K562 (cell line): ENCODE results near the gene ZNF350. TPM values are rescaled to one million over a fixed set of nuclear protein-coding genes. Genes with fewer than 3 reads are reported as not detected.

Source experiments
- ATAC-seq: fragments of 200-7000 bp; cut with Tn5 transposase; 3 replicates; pipeline ENCODE4 v1.9.1; 2020; ENCODE audit warnings: moderate library complexity
- BruUV-seq: library from RNA; stranded (reverse); fragments of 400-500 nt; replicated peaks from 2 replicates; lab custom pipeline; 2021; lab: Mats Ljungman, UMichigan
- CTCF ChIA-PET: fragments of 300-600 bp; formaldehyde crosslinking; extraction: SDS; loops from one replicate; lab custom pipeline; 2021; ENCODE audit warnings: low intra/inter-chr PET ratio; lab: Yijun Ruan, JAX
- POLR2A ChIA-PET: fragments of 300-600, 350-650 bp; sonication (Branson Sonifier 250); formaldehyde crosslinking; extraction: SDS; loops from one replicate; lab custom pipeline; 2021; ENCODE audit warnings: antibody characterized with exemption, inconsistent platforms; lab: Yijun Ruan, JAX
- DNase-seq, 4 experiments: peaks; one replicate each; pipeline versions ENCODE4 v3.0.0 to v3.0.0-alpha.2; 2011 to 2018; ENCODE audit warnings: low spot score in 3 of 4, mixed read lengths in 3 of 4; ENCODE audit errors: extremely low read depth in 1 of 4
- FAIRE-seq: peaks from 2 replicates; lab custom pipeline; 2011; peaks lifted over from hg19 to GRCh38; lab: Jason Lieb, UNC
- H2AFZ ChIP-seq: 2 replicates; pipeline ENCODE4 v1.6.0; 2011; ENCODE audit warnings: low read depth, low read length, control low read depth, inconsistent platforms
- H3K27ac ChIP-seq: fragments of 200-600 bp; 3 replicates; pipeline ENCODE4 v1.8.0; 2011; ENCODE audit warnings: low read depth, mild to moderate bottlenecking, control low read depth, inconsistent platforms, low read length, moderate library complexity, mixed read lengths; ENCODE audit errors: extremely low read depth
- H3K27me3 ChIP-seq, 2 experiments: fragments of 300-600 bp in 1 of 2; 2 replicates in 1 of 2; 3 replicates in 1 of 2; pipeline versions ENCODE4 v1.6.0 to v1.8.0; 2011; ENCODE audit warnings: inconsistent platforms in 2 of 2, low read length in 2 of 2, mild to moderate bottlenecking in 1 of 2, mixed read lengths in 1 of 2, moderate library complexity in 1 of 2; ENCODE audit not compliant: control insufficient read depth in 2 of 2, insufficient read depth in 2 of 2
- H3K36me3 ChIP-seq: fragments of 300-600 bp; 3 replicates; pipeline ENCODE4 v1.8.0; 2011; ENCODE audit warnings: mild to moderate bottlenecking, low read length, inconsistent platforms; ENCODE audit not compliant: control insufficient read depth, insufficient read depth
- H3K4me1 ChIP-seq, 2 experiments: fragments of 200-600 bp in 1 of 2; replicated peaks in 1 of 2; 2 replicates in 1 of 2; 3 replicates in 1 of 2; pipeline versions ENCODE4 v1.5.1 to v1.8.0; 2011; ENCODE audit warnings: inconsistent platforms in 2 of 2, low read length in 2 of 2, mild to moderate bottlenecking in 1 of 2, mixed read lengths in 1 of 2, moderate library complexity in 1 of 2; ENCODE audit not compliant: control insufficient read depth in 2 of 2, insufficient read depth in 2 of 2
- H3K4me2 ChIP-seq: 2 replicates; pipeline ENCODE4 v1.6.1; 2011; ENCODE audit warnings: low read length, control low read depth, inconsistent platforms, mixed read lengths; ENCODE audit not compliant: insufficient read depth
- H3K4me3 ChIP-seq: fragments of 200-600 bp; sonication (generic), shearing (Covaris generic); 2 replicates; pipeline ENCODE4 v1.5.1; 2016; ENCODE audit warnings: control low read depth, inconsistent platforms
- H3K79me2 ChIP-seq: fragments of 200-600 bp; 3 replicates; pipeline ENCODE4 v1.8.0; 2011; ENCODE audit warnings: low read length, inconsistent platforms; ENCODE audit not compliant: control insufficient read depth, insufficient read depth
- H3K9ac ChIP-seq, 2 experiments: 2 replicates each; pipeline versions ENCODE4 v1.6.0 to v1.6.1; 2011; ENCODE audit warnings: low read depth in 2 of 2, low read length in 2 of 2, control low read depth in 1 of 2, inconsistent platforms in 1 of 2, mild to moderate bottlenecking in 1 of 2, mixed read lengths in 1 of 2; ENCODE audit not compliant: insufficient read depth in 1 of 2
- H3K9me1 ChIP-seq: one replicate; pipeline ENCODE4 v1.6.0; 2011; ENCODE audit warnings: inconsistent platforms, mild to moderate bottlenecking, low read length, moderate library complexity; ENCODE audit not compliant: control insufficient read depth, insufficient read depth
- H3K9me3 ChIP-seq: replicated peaks from 2 replicates; pipeline ENCODE4 v1.5.1; 2011; ENCODE audit warnings: low read depth, low read length, inconsistent platforms; ENCODE audit not compliant: control insufficient read depth, insufficient read depth
- H4K20me1 ChIP-seq: replicated peaks from 2 replicates; pipeline ENCODE4 v1.6.1; 2011; ENCODE audit warnings: low read length, inconsistent platforms, mixed read lengths; ENCODE audit not compliant: control insufficient read depth, insufficient read depth
- C11orf30 ChIP-seq: fragments of 450-650 bp; IDR thresholded peaks from 2 replicates; pipeline ENCODE4 v1.6.1; 2016; ENCODE audit warnings: low read depth, mild to moderate bottlenecking
- CBX8 ChIP-seq: fragments of 200-600 bp; sonication (generic); IDR thresholded peaks from 2 replicates; pipeline ENCODE4 v1.6.1; 2012; ENCODE audit warnings: borderline replicate concordance, mixed run types, low read depth, mild to moderate bottlenecking, moderate library complexity, mixed read lengths, low read length, control low read depth, inconsistent platforms; ENCODE audit not compliant: poor library complexity, severe bottlenecking; ENCODE audit errors: extremely low read depth
- GABPA ChIP-seq: fragments of 200-800 bp; sonication (Bioruptor generic); conservative IDR thresholded peaks from 2 replicates; pipeline ENCODE4 v1.6.1; 2016; ENCODE audit warnings: low read depth, missing genetic modification characterization, missing compliant biosample characterization
- SMAD1 ChIP-seq: fragments of 150-350 bp; IDR thresholded peaks from 2 replicates; pipeline ENCODE4 v1.6.1; 2014; ENCODE audit warnings: low read length, low read depth; ENCODE audit not compliant: partially characterized antibody
- TEAD1 ChIP-seq, 2 experiments: fragments of 450-650 bp in 1 of 2; sonication (generic) in 1 of 2; formaldehyde crosslinking; IDR thresholded peaks; 2 replicates each; pipeline versions ENCODE4 v1.4.0 to v1.8.0; 2020 to 2022; ENCODE audit warnings: mild to moderate bottlenecking in 2 of 2, missing genetic modification reagents in 1 of 2
- ZNF316 ChIP-seq: fragments of 450-650 bp; IDR thresholded peaks from 2 replicates; pipeline ENCODE4 v1.6.1; 2016
- WGBS: fragments of 100-300 bp; shearing (Covaris generic); methylation state at CpG from one replicate; pipeline ENCODE4 v1.1.6; 2016; ENCODE audit warnings: low coverage, mixed read lengths; ENCODE audit not compliant: insufficient coverage; ENCODE audit errors: missing lambda C conversion rate; 5-methylcytosine and 5-hydroxymethylcytosine counted together
- in situ Hi-C: fragments of 300-500 bp; cut with MboI; formaldehyde crosslinking; loops from 4 replicates; pipeline ENCODE4 v1.15.0; 2018; ENCODE audit warnings: inconsistent platforms, mixed read lengths
- intact Hi-C: fragments of 100-400 bp; cut with micrococcal nuclease; formaldehyde crosslinking; loops from 2 replicates; pipeline ENCODE4 v1.14.2; 2022
- polyA plus RNA-seq, 8 experiments: library from polyadenylated mRNA; depleted of rRNA in 4 of 8; stranded (reverse) in 5 of 8; unstranded in 3 of 8; fragments of >200 nt; fragmentation: Nextera tagmentation in 2 of 8; fragmentation: Illumina TruSeq in 1 of 8; extraction: Ambion mirVana in 2 of 8; extraction: Trizol in 1 of 8; gene quantifications; 2 replicates each; pipeline versions ENCODE4 v1.2.1 to v1.2.3, GENCODE V29; 2011 to 2014; ENCODE audit warnings: inconsistent platforms in 1 of 8, missing spikeins in 1 of 8
- total RNA-seq, 7 experiments: library from RNA; depleted of rRNA in 6 of 7; stranded (reverse); fragments of >200 nt in 6 of 7; fragmentation: Illumina TruSeq in 2 of 7; extraction: Trizol in 2 of 7; gene quantifications; 2 replicates each; pipeline versions ENCODE4 v1.2.1 to v1.2.3, GENCODE V29; 2011 to 2021; ENCODE audit warnings: low replicate concordance in 1 of 7
- TF ChIP-seq, protein P1 (sequence below), 3 experiments: IDR thresholded peaks in 2 of 3; conservative IDR thresholded peaks in 1 of 3; 2 replicates each; pipeline ENCODE4 v1.5.1; 2011 to 2012; ENCODE audit warnings: low read length in 3 of 3, mild to moderate bottlenecking in 3 of 3, control low read depth in 2 of 3, improper control_type of control experiment in 1 of 3, inconsistent platforms in 1 of 3, low read depth in 1 of 3, mixed read lengths in 1 of 3, moderate library complexity in 1 of 3; ENCODE audit not compliant: insufficient read depth in 2 of 3
- TF ChIP-seq, protein P2 (sequence below): sonication (generic); formaldehyde crosslinking; IDR thresholded peaks from 2 replicates; pipeline ENCODE4 v1.8.0; 2023; ENCODE audit warnings: missing genetic modification reagents, mild to moderate bottlenecking, borderline replicate concordance
- TF ChIP-seq, protein P3 (sequence below): fragments of 250-450 bp; sonication (Bioruptor Pico); IDR thresholded peaks from 2 replicates; pipeline ENCODE4 v1.9.0; 2021; ENCODE audit warnings: mild to moderate bottlenecking, inconsistent platforms

Gene ZNF350
- total and polyA plus RNA-seq, 9 of the 15 experiments (the other 6 are each of a cell fraction or from before 2014, with no cell fraction given) = 1.7 to 4.8 (median 2.9) TPM

DNA sequence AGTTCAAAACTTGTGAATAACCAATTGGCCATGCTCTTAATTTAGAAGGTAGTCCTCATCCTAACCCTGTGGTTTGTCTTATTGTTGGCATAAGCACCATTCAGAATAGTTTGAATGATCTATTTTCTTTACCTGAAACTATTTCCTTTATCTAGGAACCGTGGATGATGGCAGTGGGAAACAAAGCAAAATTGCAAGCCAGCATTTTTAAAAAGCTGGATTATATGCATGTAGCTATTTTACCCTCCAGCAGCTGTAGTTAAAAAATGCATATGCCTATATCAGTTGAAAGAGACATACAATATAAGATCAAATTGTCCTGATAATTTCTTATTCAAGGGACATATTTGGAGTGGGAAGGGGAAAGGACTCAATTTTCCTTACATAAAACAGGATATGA lies 40.0 kb downstream of the ZNF350 start:
- H3K9me3 ChIP-seq = peaks cover 27% of the 10 kb centered on the region
- POLR2A ChIA-PET = no interaction called here

More for the DNA sequence above, 40.0 kb downstream of the ZNF350 start:
- FAIRE-seq (no peak), ATAC-seq (no peak), DNase-seq (no peak)
- Histone ChIP-seq H4K20me1 (no peaks in the 10 kb centered on the region), H3K27ac (no peak overlapping the region), H3K4me3 (no peak overlapping the region), H3K36me3 (peaks cover 23% of the 10 kb centered on the region), H3K9me1 (no peaks in the 10 kb centered on the region), H3K79me2 (no peaks in the 10 kb centered on the region), H3K27me3 (no peaks in the 10 kb centered on the region), H2AFZ (no peak overlapping the region), H3K9ac (no peak overlapping the region), H3K4me2 (no peak overlapping the region), H3K4me1 (peaks cover 0 to 3% of the 10 kb centered on the region in 2 experiments; a peak in 1 of 5 replicates)
- in situ Hi-C loops (no loop called here), intact Hi-C loops (no loop called here)
- BruUV-seq = no TSS peak
- TF ChIP-seq C11orf30 = peak; percentile 40; the same call in 1 of the 2 replicates
- no peak for TF ChIP-seq CBX8
- TF ChIP-seq, protein P1, sequence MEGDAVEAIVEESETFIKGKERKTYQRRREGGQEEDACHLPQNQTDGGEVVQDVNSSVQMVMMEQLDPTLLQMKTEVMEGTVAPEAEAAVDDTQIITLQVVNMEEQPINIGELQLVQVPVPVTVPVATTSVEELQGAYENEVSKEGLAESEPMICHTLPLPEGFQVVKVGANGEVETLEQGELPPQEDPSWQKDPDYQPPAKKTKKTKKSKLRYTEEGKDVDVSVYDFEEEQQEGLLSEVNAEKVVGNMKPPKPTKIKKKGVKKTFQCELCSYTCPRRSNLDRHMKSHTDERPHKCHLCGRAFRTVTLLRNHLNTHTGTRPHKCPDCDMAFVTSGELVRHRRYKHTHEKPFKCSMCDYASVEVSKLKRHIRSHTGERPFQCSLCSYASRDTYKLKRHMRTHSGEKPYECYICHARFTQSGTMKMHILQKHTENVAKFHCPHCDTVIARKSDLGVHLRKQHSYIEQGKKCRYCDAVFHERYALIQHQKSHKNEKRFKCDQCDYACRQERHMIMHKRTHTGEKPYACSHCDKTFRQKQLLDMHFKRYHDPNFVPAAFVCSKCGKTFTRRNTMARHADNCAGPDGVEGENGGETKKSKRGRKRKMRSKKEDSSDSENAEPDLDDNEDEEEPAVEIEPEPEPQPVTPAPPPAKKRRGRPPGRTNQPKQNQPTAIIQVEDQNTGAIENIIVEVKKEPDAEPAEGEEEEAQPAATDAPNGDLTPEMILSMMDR (IDR thresholded peaks at IDR 0.05 in 2 of 3, conservative IDR thresholded peaks at IDR 0.05 in 1 of 3; ENCODE audit: insufficient read depth in 2 of 3, low read depth in 1 of 3, low read length in 3 of 3) = no peak
- no peak for TF ChIP-seq GABPA (tag)
- TF ChIP-seq, protein P2, sequence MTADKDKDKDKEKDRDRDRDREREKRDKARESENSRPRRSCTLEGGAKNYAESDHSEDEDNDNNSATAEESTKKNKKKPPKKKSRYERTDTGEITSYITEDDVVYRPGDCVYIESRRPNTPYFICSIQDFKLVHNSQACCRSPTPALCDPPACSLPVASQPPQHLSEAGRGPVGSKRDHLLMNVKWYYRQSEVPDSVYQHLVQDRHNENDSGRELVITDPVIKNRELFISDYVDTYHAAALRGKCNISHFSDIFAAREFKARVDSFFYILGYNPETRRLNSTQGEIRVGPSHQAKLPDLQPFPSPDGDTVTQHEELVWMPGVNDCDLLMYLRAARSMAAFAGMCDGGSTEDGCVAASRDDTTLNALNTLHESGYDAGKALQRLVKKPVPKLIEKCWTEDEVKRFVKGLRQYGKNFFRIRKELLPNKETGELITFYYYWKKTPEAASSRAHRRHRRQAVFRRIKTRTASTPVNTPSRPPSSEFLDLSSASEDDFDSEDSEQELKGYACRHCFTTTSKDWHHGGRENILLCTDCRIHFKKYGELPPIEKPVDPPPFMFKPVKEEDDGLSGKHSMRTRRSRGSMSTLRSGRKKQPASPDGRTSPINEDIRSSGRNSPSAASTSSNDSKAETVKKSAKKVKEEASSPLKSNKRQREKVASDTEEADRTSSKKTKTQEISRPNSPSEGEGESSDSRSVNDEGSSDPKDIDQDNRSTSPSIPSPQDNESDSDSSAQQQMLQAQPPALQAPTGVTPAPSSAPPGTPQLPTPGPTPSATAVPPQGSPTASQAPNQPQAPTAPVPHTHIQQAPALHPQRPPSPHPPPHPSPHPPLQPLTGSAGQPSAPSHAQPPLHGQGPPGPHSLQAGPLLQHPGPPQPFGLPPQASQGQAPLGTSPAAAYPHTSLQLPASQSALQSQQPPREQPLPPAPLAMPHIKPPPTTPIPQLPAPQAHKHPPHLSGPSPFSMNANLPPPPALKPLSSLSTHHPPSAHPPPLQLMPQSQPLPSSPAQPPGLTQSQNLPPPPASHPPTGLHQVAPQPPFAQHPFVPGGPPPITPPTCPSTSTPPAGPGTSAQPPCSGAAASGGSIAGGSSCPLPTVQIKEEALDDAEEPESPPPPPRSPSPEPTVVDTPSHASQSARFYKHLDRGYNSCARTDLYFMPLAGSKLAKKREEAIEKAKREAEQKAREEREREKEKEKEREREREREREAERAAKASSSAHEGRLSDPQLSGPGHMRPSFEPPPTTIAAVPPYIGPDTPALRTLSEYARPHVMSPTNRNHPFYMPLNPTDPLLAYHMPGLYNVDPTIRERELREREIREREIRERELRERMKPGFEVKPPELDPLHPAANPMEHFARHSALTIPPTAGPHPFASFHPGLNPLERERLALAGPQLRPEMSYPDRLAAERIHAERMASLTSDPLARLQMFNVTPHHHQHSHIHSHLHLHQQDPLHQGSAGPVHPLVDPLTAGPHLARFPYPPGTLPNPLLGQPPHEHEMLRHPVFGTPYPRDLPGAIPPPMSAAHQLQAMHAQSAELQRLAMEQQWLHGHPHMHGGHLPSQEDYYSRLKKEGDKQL (CRISPR knock-in tag) = no peak
- TF ChIP-seq, protein P3, sequence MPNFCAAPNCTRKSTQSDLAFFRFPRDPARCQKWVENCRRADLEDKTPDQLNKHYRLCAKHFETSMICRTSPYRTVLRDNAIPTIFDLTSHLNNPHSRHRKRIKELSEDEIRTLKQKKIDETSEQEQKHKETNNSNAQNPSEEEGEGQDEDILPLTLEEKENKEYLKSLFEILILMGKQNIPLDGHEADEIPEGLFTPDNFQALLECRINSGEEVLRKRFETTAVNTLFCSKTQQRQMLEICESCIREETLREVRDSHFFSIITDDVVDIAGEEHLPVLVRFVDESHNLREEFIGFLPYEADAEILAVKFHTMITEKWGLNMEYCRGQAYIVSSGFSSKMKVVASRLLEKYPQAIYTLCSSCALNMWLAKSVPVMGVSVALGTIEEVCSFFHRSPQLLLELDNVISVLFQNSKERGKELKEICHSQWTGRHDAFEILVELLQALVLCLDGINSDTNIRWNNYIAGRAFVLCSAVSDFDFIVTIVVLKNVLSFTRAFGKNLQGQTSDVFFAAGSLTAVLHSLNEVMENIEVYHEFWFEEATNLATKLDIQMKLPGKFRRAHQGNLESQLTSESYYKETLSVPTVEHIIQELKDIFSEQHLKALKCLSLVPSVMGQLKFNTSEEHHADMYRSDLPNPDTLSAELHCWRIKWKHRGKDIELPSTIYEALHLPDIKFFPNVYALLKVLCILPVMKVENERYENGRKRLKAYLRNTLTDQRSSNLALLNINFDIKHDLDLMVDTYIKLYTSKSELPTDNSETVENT (CRISPR knock-in tag) = no peak
- TF ChIP-seq ZNF316 = 0 out of 2 replicates have a peak, but pooled peaks have one; percentile 21
- TF ChIP-seq SMAD1 = no peak
- TF ChIP-seq TEAD1 (CRISPR knock-in tag; IDR thresholded peaks at IDR 0.05) = no peak
- CTCF ChIA-PET = no interaction called here
- 0% methylated on average over 1 of the region's 1 CpG for WGBS
